HS-27A (cell line): ENCODE data around the gene ANXA1.

ENCODE experiments used
- DNase-seq: peaks from one replicate; pipeline ENCODE4 v3.0.0-alpha.2; 2012; ENCODE audit warnings: low read depth, missing footprints

ANXA1 gene

GRCh38 chr9:73210886-73211666 lies 59.4 kb downstream of the ANXA1 start:
- DNase-seq = no peak

GRCh38 chr9:73213300-73213699 lies 61.6 kb downstream of the ANXA1 start:
- DNase-seq = no peak

- DNase-seq = no peak
Observed at GRCh38 chr9:73215249-73215648, 63.6 kb downstream of the ANXA1 start.

- DNase-seq = no peak
Observed at GRCh38 chr9:73216100-73216499, 64.4 kb downstream of the ANXA1 start.
